Tibial nerve (tissue), 4 donors: Measurements from ENCODE around the gene ART1. TPM values are rescaled to one million over a fixed set of nuclear protein-coding genes. Genes with fewer than 3 reads are reported as not detected.

Source experiments
- DNase-seq, 2 donors: peaks; one replicate each; pipeline ENCODE4 v3.0.0-alpha.2; 2019; ENCODE audit warnings: low spot score in 2 of 2
- H3K27ac ChIP-seq, 4 donors: fragments of 200-600 bp; sonication (generic) in 3 of 4; one replicate each; pipeline ENCODE4 v1.5.1; 2017 to 2019; ENCODE audit warnings: mild to moderate bottlenecking in 1 of 4
- H3K27me3 ChIP-seq, 2 donors: fragments of 200-600 bp; sonication (generic) in 1 of 2; one replicate each; pipeline versions ENCODE4 v1.5.1 to v1.6.0; 2017 to 2019
- H3K36me3 ChIP-seq, 3 donors: fragments of 200-600 bp; sonication (generic); one replicate each; pipeline ENCODE4 v1.5.1; 2018 to 2019
- H3K4me1 ChIP-seq, 4 donors: fragments of 200-600 bp; sonication (generic) in 3 of 4; one replicate each; pipeline ENCODE4 v1.5.1; 2017 to 2019
- H3K4me3 ChIP-seq, 4 donors: fragments of 200-600 bp; sonication (generic) in 3 of 4; one replicate each; pipeline ENCODE4 v1.5.1; 2017 to 2019; ENCODE audit warnings: mild to moderate bottlenecking in 1 of 4, moderate library complexity in 1 of 4
- H3K9me3 ChIP-seq, 4 donors: fragments of 200-600 bp; sonication (generic) in 3 of 4; one replicate each; pipeline ENCODE4 v1.5.1; 2017 to 2019
- CTCF ChIP-seq, 5 experiments: fragments of 200-600 bp in 3 of 5; fragments of 450-650 bp in 2 of 5; sonication (generic) in 3 of 5; IDR thresholded peaks; one replicate each; pipeline ENCODE4 v1.5.1; 2016 to 2019; ENCODE audit warnings: antibody characterized with exemption in 5 of 5, mild to moderate bottlenecking in 3 of 5, moderate library complexity in 2 of 5
- EP300 ChIP-seq, 2 donors: sonication (generic); formaldehyde crosslinking; IDR thresholded peaks; one replicate each; pipeline ENCODE4 v1.6.1; 2017; ENCODE audit warnings: antibody characterized with exemption in 2 of 2, mild to moderate bottlenecking in 1 of 2
- POLR2A ChIP-seq, 2 donors: fragments of 450-650 bp; IDR thresholded peaks; one replicate each; pipeline ENCODE4 v1.6.1; 2017; ENCODE audit warnings: antibody characterized with exemption in 2 of 2, mild to moderate bottlenecking in 2 of 2, moderate library complexity in 2 of 2
- WGBS, 2 donors: methylation state at CpG; one replicate each; pipeline ENCODE4 v1.1.5; 2018; 5-methylcytosine and 5-hydroxymethylcytosine counted together
- total RNA-seq, 4 donors: library from RNA; depleted of rRNA; stranded (reverse); fragments of >200 nt; gene quantifications; one replicate each; pipeline ENCODE4 v1.1.0, GENCODE V29; 2016

Gene ART1
- total RNA-seq, 4 donors from 2014 or later = 2.4 to 2.8 TPM; not detected in 2

DNA sequence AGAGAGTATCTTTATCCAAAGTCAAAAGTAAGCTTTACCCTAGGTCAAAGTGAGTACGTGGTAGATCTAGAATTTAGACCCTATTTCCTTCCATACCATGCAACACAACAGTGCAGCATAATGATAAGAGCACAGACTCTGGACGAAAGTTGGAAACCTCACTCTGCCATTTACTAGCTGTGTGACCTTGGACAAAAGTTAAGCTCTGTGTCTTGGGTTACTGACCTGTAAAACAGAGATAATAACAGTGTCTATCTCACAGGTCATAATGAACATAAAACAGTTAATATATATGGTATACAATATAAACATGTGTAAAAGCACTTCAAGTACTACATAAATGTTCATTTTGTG, 39.9 kb downstream of the ART1 start:
- H3K9me3 ChIP-seq = no peaks in the 10 kb centered on the region
- H3K36me3 ChIP-seq = peaks cover 0 to 98% (median 26%) of the 10 kb centered on the region in 3 donors
- H3K4me3 ChIP-seq = no peak overlapping the region
- TF ChIP-seq EP300 (IDR thresholded peaks at IDR 0.05) (no peak), POLR2A (IDR thresholded peaks at IDR 0.05) (no peak), CTCF (IDR thresholded peaks at IDR 0.05) (no peak)
- peaks cover 0 to 5% (median 0%) of the 10 kb centered on the region in 4 donors for H3K4me1 ChIP-seq
- no peaks in the 10 kb centered on the region for H3K27me3 ChIP-seq
- H3K27ac ChIP-seq = peak overlapping the region in 1 of 4 donors; percentile 48
- WGBS, 2 donors = 54 to 61% methylated on average over 2 of the region's 2 CpGs
- no peak for DNase-seq

GRCh38 chr11:3685923-3686322, 41.0 kb downstream of the ART1 start:
- WGBS, 2 donors = 88 to 89% methylated on average over 7 of the region's 7 CpGs
- DNase-seq = no peak

GRCh38 chr11:3686751-3687150, 41.8 kb downstream of the ART1 start:
- TF ChIP-seq POLR2A (IDR thresholded peaks at IDR 0.05) = no peak
- TF ChIP-seq EP300 (IDR thresholded peaks at IDR 0.05) = no peak
- no peak for TF ChIP-seq CTCF (IDR thresholded peaks at IDR 0.05)
- 71% methylated on average over 4 of the region's 4 CpGs for WGBS, 2 donors
- DNase-seq = no peak
- H3K27me3 ChIP-seq = no peaks in the 10 kb centered on the region
- H3K36me3 ChIP-seq = peaks cover 0 to 98% (median 21%) of the 10 kb centered on the region in 3 donors
- H3K4me3 ChIP-seq = no peak overlapping the region
- peaks cover 0 to 5% (median 0%) of the 10 kb centered on the region in 4 donors for H3K4me1 ChIP-seq
- H3K9me3 ChIP-seq = no peaks in the 10 kb centered on the region
- no peak overlapping the region for H3K27ac ChIP-seq

More at GRCh38 chr11:3685923-3686322, 41.0 kb downstream of the ART1 start:
- Histone ChIP-seq H3K36me3 (peaks cover 0 to 98% (median 25%) of the 10 kb centered on the region in 3 donors), H3K4me3 (no peak overlapping the region), H3K9me3 (no peaks in the 10 kb centered on the region), H3K27me3 (no peaks in the 10 kb centered on the region), H3K27ac (no peak overlapping the region), H3K4me1 (peaks cover 0 to 5% (median 0%) of the 10 kb centered on the region in 4 donors)
- no peak for TF ChIP-seq CTCF (IDR thresholded peaks at IDR 0.05)
- TF ChIP-seq EP300 (IDR thresholded peaks at IDR 0.05) = no peak
- no peak for TF ChIP-seq POLR2A (IDR thresholded peaks at IDR 0.05)

DNA sequence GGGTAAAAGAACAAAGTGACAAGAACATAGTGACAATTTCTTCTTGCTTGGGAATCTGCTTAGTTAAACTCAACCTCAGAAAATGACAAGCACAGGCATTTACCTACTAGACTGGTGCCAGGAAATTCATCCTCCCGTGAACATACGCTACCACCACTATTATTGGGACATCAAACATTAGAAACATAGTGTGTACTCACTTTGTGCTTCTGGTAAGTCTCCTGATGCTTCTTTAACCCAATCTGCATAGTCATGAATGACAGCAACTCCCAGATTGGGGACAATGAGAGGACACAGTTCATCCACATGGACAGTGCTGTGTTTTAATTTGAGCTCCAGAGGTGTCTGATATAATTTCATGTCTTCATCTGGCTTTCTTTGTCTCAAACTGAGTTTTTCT, 55.5 kb downstream of the ART1 start:
- 91 to 96% methylated on average over 2 of the region's 2 CpGs for WGBS, 2 donors
- no peaks in the 10 kb centered on the region for H3K4me1 ChIP-seq
- H3K36me3 ChIP-seq = peaks cover 3 to 94% (median 31%) of the 10 kb centered on the region in 3 donors
- no peaks in the 10 kb centered on the region for H3K27me3 ChIP-seq
- no peak for DNase-seq
- TF ChIP-seq POLR2A (IDR thresholded peaks at IDR 0.05) (no peak), EP300 (IDR thresholded peaks at IDR 0.05) (no peak), CTCF (IDR thresholded peaks at IDR 0.05) (no peak)
- H3K27ac ChIP-seq = no peak overlapping the region
- no peaks in the 10 kb centered on the region for H3K9me3 ChIP-seq
- H3K4me3 ChIP-seq = no peak overlapping the region

DNA sequence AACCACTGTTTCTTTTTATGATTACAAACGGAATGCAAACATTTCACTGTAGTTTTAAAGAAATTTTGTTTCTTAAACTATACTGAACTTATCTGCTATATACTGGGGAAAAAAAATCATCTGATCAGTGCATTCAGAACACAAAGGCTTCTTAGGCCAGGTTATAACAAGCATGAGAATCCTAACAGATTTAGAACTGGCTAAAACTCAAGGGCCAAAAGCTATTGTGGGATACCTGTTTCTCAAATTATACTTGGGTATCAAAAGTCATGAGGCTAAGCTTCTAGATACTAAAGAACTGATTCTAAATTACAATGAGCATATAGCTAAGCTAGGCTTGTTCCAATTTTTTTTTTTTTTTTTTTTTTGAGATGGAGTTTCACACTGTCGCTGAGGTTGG, 56.0 kb downstream of the ART1 start:
- no peaks in the 10 kb centered on the region for H3K9me3 ChIP-seq
- no peak overlapping the region for H3K4me3 ChIP-seq
- H3K27ac ChIP-seq = no peak overlapping the region
- H3K36me3 ChIP-seq = peaks cover 3 to 94% (median 26%) of the 10 kb centered on the region in 3 donors
- no peak for TF ChIP-seq POLR2A (IDR thresholded peaks at IDR 0.05)
- no peaks in the 10 kb centered on the region for H3K27me3 ChIP-seq
- no peak for DNase-seq
- WGBS, 2 donors = 94 to 95% methylated on average over 2 of the region's 2 CpGs
- H3K4me1 ChIP-seq = no peaks in the 10 kb centered on the region

DNA sequence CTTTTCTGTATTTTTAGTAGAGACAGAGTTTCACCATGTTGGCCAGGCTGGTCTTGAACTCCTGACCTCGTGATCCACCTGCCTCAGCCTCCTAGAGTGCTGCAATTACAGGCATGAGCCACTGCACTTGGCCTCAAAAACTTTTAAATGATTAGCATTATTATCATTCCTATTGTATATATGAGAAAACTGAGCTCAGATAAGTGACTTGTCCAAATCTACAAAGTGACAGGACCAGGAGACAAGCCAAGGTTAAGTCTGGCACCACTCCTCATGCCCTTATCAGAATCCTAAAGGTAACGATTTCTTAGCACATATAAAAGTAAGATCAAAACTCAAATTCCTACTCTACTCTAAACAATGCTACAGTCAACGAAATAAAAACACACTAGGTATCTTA, 58.5 kb downstream of the ART1 start:
- H3K4me1 ChIP-seq = no peaks in the 10 kb centered on the region
- WGBS, 2 donors = 93 to 95% methylated on average over 3 of the region's 3 CpGs
- H3K27me3 ChIP-seq = no peaks in the 10 kb centered on the region
- H3K27ac ChIP-seq = no peak overlapping the region
- DNase-seq = no peak
- no peaks in the 10 kb centered on the region for H3K9me3 ChIP-seq
- TF ChIP-seq EP300 (IDR thresholded peaks at IDR 0.05) (no peak), POLR2A (IDR thresholded peaks at IDR 0.05) (no peak), CTCF (IDR thresholded peaks at IDR 0.05) (no peak)
- peaks cover 0 to 85% (median 26%) of the 10 kb centered on the region in 3 donors for H3K36me3 ChIP-seq
- H3K4me3 ChIP-seq = no peak overlapping the region
